HG02678 (cell line): ENCODE data around the gene PGPEP1.
"Not testable (repeated sequence)": the region's sequence is repeated elsewhere in the genome, so short reads cannot be mapped to it uniquely, and the experiment has no call there.

Experiments used
- ATAC-seq: cut with Tn5 transposase; IDR thresholded peaks from one replicate; pipeline ENCODE4 v1.9.1; 2021; ENCODE audit warnings: mild to moderate bottlenecking, moderate library complexity; ENCODE audit not compliant: unreplicated experiment

The PGPEP1 gene

DNA sequence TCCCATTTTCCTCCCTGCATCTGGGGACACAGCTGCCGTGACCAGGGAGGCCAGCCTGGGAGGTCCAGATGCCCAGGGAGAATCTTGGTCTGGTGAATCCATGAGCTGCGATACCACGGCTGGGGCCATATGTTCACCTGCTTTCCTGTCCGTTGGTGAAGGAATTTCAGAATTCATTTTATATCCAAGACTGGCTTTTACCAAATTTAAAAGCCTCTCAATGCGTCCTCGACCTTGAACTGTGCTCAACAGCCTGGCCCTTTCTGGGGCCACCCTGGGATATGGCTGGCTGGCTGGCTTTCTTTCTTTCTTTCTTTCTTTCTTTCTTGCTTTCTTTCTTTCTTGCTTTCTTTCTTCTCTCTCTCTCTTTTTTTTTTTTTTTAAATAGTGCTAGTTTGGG lies 23.4 kb downstream of the PGPEP1 start:
- no peak for ATAC-seq

DNA sequence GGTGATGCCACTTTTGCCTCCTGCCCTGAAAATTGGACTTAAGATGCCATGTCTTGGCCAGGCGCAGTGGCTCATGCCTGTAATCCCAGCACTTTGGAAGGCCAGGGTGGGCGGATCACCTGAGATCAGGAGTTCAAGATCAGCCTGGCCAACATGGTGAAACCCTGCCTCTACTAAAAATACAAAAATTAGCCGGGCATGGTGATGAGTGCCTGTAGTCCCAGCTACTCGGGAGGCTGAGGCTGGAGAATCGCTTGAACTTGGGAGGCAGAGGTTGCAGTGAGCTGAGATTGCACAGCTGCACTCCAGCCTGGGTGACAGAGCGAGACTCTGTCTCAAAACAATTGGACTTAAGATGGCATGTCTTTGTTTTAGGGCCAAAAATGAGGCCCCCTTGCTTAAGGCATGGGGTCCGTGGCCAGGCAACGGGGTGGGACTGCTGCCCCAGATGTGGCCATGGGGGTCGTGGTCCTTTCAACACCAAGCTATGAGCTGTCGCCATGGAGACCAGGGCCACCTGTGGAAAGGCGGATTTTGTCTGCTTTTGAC lies 24.0 kb downstream of the PGPEP1 start:
- ATAC-seq = not testable (repeated sequence)

DNA sequence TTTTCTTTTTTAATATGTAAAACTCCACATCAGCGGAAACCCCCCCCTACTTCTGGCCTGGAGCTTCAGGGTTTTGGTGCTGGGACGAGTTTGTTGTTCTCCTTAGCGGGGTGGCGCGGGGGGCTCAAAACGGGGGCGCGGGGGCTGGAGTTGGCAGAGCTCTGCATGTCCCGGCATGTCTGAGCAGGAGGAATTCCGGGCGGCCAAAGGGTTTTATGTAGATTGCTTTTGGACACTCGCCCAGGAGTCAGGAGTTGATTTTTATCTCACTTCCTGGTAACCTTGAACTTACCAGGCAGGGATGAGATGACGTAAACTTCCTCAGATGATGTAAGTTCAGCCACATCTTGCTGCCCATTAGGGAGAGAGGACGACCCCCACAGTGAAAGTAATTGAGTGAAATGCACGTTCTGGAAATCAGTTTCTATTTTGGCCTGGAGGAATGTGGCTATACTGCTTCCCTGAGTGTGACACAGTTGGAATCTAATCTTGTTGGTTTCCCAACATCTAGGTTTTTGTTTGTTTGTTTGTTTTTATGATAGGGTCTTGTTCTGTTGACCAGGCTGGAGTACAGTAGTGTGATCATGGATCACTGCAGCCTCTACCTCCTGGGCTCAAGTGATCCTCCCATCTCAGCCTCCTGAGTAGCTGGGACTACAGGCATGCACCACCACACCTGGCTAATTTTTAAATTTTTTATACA lies 24.6 kb downstream of the PGPEP1 start:
- no peak for ATAC-seq

DNA sequence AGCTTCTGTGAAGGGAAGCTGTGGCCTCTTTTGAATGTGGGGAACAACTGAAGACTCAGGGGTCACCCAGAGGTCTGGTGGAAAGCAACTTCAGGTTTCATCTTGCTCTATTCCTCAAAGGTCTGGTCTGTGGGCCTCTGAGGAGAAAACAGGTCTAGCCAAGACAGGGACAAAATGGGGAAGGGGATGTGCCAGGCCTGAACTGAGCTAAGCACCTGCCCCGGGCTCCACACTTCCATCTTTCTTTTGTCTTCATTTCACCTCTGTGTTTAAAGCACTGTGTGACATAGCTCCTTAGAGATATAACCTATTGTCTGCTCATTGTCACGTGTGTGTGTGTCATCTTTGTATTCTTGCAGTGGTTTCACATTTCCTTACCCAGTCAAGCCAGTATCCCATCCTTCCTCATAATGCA lies 25.6 kb downstream of the PGPEP1 start:
- no peak for ATAC-seq

DNA sequence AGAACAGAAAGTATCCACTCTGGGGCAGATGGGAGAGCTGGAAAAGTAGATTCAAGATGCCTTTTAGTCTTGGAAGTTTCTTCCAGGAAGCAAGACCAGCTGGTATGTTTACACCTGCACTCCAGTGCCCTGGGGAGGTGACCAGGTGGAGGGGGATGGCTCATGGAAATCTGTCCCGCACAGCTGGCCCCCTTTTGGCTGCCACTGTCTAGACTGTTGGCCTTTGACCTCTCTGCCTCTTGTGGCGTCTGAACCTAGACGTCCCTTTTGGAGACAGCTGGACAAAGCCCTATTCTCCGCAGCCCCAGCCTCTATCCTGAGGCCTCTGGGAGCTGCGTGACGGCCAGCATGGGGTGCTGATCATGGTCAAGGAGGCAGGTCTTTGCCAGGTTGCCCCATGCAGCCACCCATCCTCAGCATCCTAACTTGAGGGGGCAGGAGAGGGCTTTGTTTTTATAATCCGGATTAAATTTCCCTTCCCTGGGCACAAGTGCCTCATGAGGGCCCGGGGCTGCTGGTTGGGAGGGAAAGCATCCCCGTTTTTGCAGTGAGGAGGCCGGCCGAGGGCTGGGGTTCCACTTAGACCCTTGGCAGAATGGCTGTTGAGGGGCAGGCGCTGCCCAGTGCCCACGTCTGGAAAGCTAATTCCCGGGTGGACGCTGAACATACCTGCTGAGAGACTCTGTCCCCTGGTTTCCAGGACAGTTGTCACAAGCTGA lies 28.3 kb downstream of the PGPEP1 start:
- no peak for ATAC-seq

DNA sequence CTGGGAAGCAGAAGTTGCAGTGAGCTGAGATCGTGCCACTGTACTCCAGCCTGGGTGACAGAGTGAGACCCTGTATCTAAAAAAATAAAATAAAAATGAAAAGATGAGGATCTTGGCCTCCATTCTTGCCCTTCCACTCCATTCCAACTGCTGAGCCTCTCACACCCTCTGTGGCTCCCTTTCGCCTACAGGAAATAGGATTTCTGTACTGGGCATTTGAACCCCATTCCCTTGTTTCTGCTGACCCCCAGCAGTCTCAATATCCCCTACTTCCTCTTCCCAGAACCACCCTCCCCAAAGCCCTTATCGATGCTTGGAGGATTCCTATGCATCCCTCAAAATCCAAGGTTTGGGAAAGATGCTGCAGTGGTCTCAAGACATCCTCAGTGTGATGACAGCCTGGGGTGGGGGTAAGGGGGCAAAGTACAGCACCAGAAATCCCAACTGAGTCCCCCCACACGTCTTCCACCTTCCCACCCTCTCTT lies 33.1 kb downstream of the PGPEP1 start:
- no peak for ATAC-seq

DNA sequence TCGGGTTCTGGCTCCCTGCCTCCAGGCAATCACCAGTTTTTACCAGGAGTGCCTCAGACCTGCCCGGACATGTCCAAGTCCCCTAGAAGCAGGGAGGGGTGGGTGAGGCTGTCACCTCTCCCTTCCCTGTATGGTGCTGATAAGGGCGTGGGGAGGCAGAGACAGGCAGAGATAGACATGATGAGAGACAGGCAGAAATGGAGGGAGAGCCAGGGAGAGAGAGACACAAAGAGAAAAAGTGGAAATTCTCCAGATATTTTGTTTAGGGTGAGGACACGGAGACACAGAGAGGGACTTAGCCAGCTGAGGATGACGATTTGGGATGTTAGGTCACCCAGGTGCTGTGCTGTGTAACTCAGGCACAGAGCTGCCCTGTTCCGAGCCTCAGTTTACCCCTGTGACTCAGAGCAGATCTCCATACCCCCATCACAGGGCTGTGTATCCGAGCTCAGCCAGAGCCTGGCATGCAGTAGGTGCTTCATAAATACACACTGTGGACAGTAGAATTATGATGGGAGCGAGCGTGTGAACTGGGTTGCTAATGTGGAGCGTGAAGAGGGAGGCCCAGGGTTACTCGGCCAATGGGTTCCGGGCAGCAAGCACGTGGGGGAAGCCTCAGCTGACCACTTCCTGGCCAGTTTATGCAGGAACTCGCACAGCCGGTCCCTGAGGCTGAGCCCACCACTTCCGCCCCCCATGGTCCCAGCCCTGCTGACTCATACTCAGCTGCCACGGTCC lies 33.7 kb downstream of the PGPEP1 start:
- peak; percentile 80 for ATAC-seq

DNA sequence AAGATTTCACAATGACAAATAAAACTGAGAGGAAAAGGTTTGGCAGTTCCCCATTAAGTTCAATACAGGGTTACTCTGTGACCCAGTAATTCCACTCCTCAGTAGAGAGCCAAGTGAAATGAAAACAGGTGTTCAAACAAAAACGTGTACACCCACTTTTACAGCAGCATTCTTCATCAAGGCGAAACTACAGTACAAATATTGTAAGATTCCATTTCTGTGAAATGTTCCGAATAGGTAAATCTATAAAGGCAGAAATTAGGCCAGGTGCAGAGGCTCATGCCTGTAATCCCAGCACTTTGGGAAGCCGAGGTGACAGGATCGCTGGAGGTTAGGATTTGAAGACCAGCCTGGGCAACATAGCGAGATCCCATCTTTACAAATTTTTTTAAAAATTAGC lies 36.6 kb downstream of the PGPEP1 start:
- no peak for ATAC-seq

GRCh38 chr19:18379803-18380747 lies 39.7 kb downstream of the PGPEP1 start:
- no peak for ATAC-seq

DNA sequence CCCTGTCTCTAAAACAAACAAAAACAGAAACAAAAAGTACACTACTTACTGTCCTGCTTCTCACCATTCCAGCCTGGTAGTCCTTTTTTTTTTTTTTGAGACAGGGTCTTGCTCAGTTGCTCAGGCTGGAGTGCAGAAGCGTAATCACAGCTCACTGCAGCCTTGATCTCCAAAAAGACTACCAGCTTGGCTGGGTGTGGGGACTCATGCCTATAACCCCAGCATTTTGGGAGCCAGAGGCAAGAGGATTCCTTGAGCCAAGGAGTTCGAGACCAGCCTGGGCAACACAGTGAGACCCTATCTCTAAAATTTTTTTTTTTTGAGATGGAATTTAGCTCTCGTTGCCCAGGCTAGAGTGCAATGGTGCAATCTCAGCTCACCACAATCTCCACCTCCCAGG lies 40.4 kb downstream of the PGPEP1 start:
- no peak for ATAC-seq

- ATAC-seq = not testable (repeated sequence)
Observed at GRCh38 chr19:18383622-18384021, 43.2 kb downstream of the PGPEP1 start.

DNA sequence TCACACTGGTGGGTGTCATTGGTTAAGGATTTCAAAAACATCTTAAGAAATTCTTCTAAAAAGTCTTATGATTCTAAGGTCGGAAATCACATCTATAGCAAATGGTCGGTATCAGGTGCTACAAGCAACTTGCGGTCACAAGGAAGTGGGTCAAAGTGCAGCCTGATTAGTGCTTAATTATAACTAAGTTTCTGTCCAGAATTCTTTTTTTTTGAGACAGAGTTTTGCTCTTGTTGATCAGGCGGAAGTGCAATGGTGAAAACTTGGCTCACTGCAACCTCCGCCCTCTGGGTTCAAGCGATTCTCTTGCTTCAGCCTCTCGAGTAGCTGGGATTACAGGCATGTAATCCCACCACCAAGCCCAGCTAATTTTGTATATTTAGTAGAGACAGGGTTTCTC lies 44.4 kb downstream of the PGPEP1 start:
- ATAC-seq = no peak

- ATAC-seq = no peak
Observed at GRCh38 chr19:18385359-18385674, 44.9 kb downstream of the PGPEP1 start.

DNA sequence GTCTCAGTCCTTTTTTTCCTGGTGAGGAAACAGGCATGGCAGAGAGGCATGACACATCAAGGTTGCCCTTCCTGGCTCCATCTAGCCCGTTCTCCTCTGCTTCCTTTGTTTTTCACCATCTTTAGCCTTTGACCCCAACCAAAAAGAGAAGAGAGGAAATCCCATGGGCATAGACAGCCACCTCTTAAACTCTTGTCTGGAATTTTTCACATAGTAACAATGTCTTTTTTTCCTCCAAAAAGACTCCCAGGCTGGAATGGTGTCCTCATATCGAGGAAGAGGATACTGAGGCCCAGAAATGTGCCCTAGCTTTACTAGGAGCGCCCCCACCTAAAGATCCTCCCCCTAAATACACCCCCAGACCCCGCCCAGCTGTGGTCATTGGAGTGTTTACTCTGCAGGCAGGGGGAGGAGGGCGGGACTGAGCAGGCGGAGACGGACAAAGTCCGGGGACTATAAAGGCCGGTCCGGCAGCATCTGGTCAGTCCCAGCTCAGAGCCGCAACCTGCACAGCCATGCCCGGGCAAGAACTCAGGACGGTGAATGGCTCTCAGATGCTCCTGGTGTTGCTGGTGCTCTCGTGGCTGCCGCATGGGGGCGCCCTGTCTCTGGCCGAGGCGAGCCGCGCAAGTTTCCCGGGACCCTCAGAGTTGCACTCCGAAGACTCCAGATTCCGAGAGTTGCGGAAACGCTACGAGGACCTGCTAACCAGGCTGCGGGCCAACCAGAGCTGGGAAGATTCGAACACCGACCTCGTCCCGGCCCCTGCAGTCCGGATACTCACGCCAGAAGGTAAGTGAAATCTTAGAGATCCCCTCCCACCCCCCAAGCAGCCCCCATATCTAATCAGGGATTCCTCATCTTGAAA lies 45.5 kb downstream of the PGPEP1 start, which contains the start of gene GDF15:
Gene GDF15 (plus strand): TSS at position 484 of the 868 bp plus-strand sequence. CDS start 32 bp downstream, at position 516.
- no peak for ATAC-seq

GRCh38 chr19:18386543-18387271 lies 46.3 kb downstream of the PGPEP1 start:
- no peak for ATAC-seq

- ATAC-seq = peak; percentile 69
Observed at GRCh38 chr19:18388100-18388959, 47.9 kb downstream of the PGPEP1 start.

DNA sequence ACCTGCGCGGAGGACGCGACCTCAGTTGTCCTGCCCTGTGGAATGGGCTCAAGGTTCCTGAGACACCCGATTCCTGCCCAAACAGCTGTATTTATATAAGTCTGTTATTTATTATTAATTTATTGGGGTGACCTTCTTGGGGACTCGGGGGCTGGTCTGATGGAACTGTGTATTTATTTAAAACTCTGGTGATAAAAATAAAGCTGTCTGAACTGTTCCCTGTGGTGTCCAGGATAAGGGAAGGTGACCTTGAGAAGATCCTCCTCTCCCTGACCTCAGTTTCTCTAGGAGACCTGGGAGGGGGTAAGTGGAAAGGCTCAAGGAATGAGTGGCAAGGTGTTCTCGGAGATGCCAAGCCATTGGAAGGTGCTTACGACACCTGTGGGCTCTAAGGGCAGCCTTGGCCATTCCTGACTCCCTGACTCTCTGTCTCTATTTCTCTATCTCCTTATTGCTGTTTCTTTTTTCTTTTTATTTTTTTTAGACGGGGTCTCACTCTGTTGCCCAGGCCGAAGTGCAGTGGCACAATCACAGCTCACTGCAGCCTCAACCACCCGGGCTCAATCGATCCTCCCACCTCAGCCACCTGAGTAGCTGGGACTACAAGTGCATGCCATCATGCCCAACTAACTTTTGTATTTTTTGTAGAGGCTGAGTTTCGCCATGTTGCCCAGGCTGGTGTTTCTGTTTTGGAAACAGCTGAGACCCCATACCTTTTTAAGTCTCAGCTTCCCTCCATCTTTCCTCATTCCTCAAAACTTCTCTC lies 48.7 kb downstream of the PGPEP1 start:
- ATAC-seq = no peak
